HG03039 (cell line): ENCODE results near the gene CALCOCO1.

Experiments
- ATAC-seq: cut with Tn5 transposase; IDR thresholded peaks from one replicate; pipeline ENCODE4 v1.9.1; 2021; ENCODE audit warnings: mild to moderate bottlenecking, moderate library complexity; ENCODE audit not compliant: unreplicated experiment

The CALCOCO1 gene

GRCh38 chr12:53667080-53667479, 60.2 kb downstream of the CALCOCO1 start:
- no peak for ATAC-seq

- ATAC-seq: no peak
These were observed 62.3 kb downstream of the CALCOCO1 start for GRCh38 chr12:53664936-53665335.

GRCh38 chr12:53664191-53664590, 63.1 kb downstream of the CALCOCO1 start:
- no peak for ATAC-seq

- no peak for ATAC-seq
These were observed 67.2 kb downstream of the CALCOCO1 start for GRCh38 chr12:53660041-53660440.

- no peak for ATAC-seq
These were observed 67.7 kb downstream of the CALCOCO1 start for GRCh38 chr12:53659571-53659981.

GRCh38 chr12:53659011-53659551, 68.2 kb downstream of the CALCOCO1 start:
- ATAC-seq: no peak
